Uterus (tissue), 2 donors: Measurements from ENCODE around the gene LRCOL1.

ENCODE experiments used
- CTCF ChIP-seq, 4 experiments: fragments of 200-600 bp in 2 of 4; fragments of 450-650 bp in 2 of 4; sonication (generic) in 2 of 4; IDR thresholded peaks; one replicate each; pipeline ENCODE4 v1.5.1; 2016 to 2019; ENCODE audit warnings: antibody characterized with exemption in 4 of 4, mild to moderate bottlenecking in 2 of 4, moderate library complexity in 1 of 4
- POLR2A ChIP-seq, 2 donors: fragments of 450-650 bp; IDR thresholded peaks; one replicate each; pipeline ENCODE4 v1.6.1; 2016; ENCODE audit warnings: antibody characterized with exemption in 2 of 2, mild to moderate bottlenecking in 1 of 2, moderate library complexity in 1 of 2

DNA sequence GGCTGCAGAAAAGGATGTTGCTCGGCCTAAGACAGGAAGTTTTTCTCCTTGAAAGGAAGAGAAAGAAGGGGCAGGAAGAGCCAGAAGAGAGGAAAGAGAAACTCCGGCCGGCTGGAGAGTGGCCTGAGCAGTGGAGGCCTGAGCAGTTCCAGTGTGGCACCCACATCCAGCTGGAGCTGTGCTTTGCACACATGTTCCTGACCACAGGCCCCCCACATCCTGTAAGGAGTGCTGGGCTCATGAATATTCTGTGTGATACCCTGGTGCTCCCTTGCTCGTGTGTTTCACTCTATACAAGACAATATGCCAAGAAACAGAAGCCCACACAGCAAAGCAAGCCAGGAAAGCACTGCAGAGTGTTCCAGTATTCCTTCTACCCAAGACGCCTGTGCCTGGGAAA lies 49.7 kb upstream of the LRCOL1 start:
- TF ChIP-seq CTCF (IDR thresholded peaks at IDR 0.05): no peak
- no peak for TF ChIP-seq POLR2A (IDR thresholded peaks at IDR 0.05)
